Dermis microvascular lymphatic vessel endothelial cell (primary cell): ENCODE data around the gene SMIM8. TPM values are rescaled to one million over a fixed set of nuclear protein-coding genes. Genes with fewer than 3 reads are reported as not detected.

ENCODE experiments used
- DNase-seq, 2 donors: peaks; one replicate each; pipeline versions ENCODE4 v3.0.0 to v3.0.0-alpha.2; 2010; ENCODE audit warnings: low read depth in 2 of 2
- total RNA-seq: library from RNA; depleted of rRNA; stranded (reverse); fragments of >200 nt; gene quantifications from 2 replicates; pipeline ENCODE4 v1.2.1, GENCODE V29; 2014

The SMIM8 gene
- total RNA-seq, 1 donor from 2014 or later, result 2.2 TPM

- no peak for DNase-seq
Observed at GRCh38 chr6:87334683-87335082, 12.3 kb downstream of the SMIM8 start.

- DNase-seq, result no peak
Observed at GRCh38 chr6:87336367-87336766, 14.0 kb downstream of the SMIM8 start.

GRCh38 chr6:87340230-87340629 lies 17.8 kb downstream of the SMIM8 start:
- no peak for DNase-seq

- no peak for DNase-seq
Observed at GRCh38 chr6:87341158-87341557, 18.8 kb downstream of the SMIM8 start.

DNA sequence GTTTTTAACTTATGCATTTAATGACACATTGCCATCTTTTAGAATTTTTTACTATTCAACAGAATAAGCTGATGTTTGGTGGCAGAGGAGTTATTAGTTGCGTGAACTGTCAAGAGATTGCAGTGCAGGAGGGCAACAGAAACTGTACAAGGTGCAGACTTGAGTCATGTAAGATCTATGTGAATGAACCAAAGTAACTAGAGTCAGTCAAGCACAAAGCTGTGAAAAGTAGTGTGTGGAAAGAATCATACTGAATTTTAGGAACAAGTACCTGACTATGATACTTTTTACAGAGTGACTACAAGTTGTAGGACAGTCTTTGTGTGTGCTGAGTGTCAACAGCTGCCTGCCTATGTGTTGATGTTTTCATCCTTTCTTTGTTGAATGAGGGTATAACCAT lies 19.5 kb downstream of the SMIM8 start:
- DNase-seq, result no peak

GRCh38 chr6:87342829-87343228 lies 20.4 kb downstream of the SMIM8 start:
- DNase-seq, result no peak

- no peak for DNase-seq
Observed at GRCh38 chr6:87344731-87345130, 22.3 kb downstream of the SMIM8 start, which contains the start of gene C6orf163. C6orf163 (plus strand) TSS chr6:87344813; CDS start chr6:87345100, 287 bp downstream.

- DNase-seq, result no peak
Observed at GRCh38 chr6:87346700-87347099, 24.3 kb downstream of the SMIM8 start.

DNA sequence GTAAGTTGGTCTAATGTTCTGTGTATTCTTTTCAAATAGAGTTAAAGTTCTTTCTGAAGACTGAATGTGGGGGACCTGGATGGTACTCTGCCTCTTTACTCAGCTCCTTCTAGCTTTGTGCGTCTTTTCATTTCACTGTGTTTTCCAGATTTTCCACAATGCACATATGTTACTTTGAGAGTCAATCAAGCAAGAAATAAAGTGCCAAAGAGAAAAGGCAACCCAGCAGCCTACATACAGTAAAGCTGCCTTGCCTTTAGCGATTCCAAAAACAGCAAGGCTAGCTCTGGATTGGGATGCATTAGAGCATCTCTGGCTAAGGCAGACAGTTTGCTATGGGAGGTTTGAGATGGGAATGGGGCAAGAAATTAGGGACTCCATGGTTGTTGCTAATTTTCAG lies 27.5 kb downstream of the SMIM8 start:
- no peak for DNase-seq

- no peak for DNase-seq
Observed at GRCh38 chr6:87350516-87350915, 28.1 kb downstream of the SMIM8 start.

DNA sequence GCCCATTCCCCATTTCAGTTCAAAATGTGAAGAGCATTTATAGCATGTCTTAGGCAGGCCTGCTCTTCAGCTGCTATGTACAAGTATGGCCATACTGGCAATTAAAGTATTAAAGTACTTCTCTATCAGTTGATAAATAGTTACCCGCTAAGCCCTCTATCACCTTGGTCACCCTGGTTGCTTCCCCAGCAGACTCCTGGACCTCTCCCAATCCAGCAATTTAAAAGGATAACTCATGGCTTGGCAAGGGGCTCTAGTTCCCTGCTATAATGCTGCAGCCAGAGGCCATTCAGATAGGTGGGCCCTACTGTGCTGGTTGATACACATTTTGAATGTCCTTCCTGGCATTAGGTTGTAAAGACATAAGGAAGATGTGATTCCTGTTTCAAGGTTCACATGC lies 29.2 kb downstream of the SMIM8 start:
- no peak for DNase-seq

DNA sequence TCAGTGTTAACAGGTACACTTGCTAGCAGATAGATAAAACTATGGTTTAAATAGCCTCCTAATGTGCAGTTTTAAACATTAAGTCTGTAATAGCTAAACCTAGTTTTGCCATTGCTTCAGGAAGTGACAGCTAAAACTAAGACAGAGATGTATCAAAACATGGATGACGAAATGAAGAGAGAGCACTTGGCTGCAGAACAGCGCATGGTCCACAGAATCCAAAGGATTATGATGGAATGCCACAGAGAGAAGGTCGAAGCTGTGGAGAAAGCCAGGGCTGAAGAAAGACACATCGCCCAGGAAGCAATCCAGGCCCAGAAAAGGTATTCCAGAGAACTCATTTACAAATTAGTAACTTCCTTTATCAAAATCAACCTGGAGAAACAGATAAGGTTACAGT lies 33.8 kb downstream of the SMIM8 start:
- no peak for DNase-seq

DNA sequence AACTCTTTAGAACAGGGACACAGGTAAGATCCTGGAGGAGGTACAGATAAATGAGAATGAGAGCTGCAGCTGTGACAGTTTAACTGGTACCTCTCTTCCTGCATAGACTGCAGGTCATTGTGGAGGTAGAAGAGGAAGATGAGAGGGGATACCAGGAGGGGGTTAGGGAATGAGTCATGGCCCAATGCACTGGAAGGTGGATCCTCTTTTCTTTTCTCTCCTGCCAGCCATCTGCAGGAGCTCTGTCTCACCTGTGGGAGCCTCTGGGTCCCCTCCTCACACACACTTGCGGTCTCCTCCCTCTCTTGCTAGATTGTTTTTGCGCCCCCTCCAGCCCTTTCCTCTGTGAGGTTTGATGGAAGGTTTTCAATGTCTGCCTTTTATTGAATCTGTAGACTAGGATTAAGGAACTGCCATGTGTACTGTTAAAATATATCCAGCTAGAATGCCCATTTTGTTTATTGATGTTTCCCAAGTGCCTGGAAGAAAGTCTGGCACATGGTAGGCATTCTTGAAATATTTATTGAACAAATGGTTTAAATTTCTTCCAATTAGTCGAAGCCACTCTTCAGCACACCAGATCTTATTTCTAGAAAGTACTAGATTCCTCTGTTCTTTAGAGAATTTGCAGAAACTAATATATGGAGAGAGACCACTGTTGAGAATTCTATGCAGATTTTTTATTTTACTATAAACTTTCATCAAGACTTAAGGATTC lies 35.2 kb downstream of the SMIM8 start:
- DNase-seq, result no peak

- DNase-seq, result no peak
Observed at GRCh38 chr6:87364602-87365252, 42.3 kb downstream of the SMIM8 start.

DNA sequence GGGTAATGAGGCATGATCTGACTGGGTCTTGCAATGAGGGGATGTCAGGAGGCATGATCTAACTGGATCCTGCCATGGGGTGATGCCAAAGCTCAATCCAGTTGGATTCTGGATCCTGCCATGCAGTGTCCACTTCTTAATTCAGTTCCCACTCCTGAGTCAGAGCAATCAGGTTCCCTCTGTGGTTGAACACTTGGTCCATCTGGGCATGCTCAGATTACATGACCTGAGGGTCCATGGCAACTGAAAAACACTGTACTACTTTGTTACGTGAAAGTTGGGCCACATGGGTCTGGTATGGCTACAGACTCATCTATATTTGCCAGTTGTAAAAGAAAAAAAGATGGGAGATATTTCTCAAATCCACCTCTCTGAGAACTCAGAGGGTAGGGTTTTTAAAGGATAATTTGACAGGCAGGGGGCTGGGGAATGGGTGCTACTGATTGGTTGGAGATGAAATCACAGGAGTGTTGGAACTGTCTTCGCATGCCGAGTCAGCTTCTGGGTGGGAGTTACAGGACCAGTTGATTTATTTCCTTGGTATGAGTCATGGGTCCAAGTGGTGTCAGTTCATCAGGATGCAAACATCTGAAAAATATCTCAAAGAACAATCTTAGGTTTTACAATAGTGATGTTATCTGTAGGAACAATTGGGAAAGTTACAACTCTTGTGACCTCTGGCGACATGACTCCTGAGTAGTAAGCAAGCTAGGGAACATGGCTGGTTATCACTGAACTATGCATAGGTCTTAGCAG lies 43.9 kb downstream of the SMIM8 start:
- no peak for DNase-seq

- no peak for DNase-seq
Observed at GRCh38 chr6:87366899-87367298, 44.5 kb downstream of the SMIM8 start.

DNA sequence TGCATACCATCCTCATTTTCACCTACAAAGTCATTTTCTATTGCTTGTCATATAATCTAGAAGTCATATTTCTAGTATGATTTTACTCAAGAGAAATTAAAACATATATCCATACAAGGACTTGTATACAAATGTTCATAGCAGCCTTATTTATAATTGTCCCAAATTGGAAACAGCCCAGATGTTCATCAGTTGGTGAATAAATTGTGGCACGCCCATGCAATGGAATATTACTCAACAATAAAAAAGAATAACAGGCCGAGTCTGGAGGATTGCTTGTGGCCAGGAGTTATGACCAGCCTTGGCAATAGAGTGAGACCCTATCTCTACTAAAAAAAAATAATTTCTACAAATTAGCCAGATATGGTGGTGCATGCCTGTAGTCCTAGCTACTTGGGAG lies 51.0 kb downstream of the SMIM8 start:
- DNase-seq, result no peak

DNA sequence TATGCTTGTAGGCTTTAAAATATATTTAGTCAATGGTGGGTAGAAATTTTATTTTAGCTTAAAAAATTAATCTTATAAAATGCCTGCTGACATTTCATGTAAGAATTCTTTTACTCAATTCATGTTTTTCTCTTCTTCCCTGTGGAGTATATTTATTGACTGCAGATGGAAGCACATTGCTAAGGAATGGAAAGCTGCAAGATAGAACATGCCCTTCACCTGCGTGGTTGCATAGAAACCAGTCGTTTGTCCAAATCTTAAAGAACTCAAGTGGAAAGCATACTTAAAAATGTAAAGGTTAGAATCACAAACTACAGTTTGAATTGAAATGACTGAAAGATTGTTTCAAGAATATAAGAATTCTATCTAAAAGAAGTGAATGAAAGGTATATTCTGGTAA lies 52.9 kb downstream of the SMIM8 start:
- no peak for DNase-seq

- DNase-seq, result no peak
Observed at GRCh38 chr6:87376643-87377042, 54.3 kb downstream of the SMIM8 start.

GRCh38 chr6:87378947-87379346 lies 56.6 kb downstream of the SMIM8 start:
- DNase-seq, result no peak

GRCh38 chr6:87382861-87383260 lies 60.5 kb downstream of the SMIM8 start:
- no peak for DNase-seq

DNA sequence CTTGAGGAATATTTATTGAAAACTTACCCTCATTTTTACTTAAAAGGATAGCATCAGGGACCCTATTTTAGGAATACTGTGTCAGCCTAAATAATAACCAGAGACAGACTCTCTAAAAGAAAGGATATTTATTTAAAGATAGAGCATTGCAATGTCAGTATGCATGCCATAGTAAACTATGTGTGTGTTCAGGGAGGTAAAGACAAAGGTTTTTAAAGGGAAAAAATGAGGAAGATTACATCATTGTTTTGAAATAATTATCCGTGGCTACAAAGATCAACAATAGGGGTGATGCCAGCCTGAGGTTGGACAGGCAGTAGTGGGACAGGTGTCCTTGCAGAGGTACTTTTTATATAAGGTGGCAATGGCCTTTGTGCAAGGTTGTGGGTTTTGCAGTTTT lies 61.6 kb downstream of the SMIM8 start:
- no peak for DNase-seq

DNA sequence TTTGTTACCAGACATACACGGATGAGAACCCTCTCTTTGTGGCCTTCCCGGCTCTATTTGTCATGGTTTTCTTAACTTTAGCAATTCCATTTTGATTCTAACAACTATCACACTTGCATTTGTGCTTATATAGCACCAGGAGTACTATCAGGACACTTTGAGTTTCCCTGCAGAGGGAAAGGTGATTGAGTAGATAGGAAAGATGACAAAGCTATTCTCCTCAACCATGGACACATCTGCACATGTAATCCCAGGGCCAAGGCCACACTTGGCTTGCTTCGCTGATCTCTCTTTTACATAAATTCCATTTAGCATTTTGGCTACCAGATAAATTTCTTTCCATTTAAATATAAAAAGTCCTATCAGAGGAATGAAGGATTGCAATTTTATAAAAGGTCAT lies 62.1 kb downstream of the SMIM8 start:
- DNase-seq, result no peak
